Activated CD4-positive, alpha-beta T cell treated with anti-CD3 and anti-CD28 coated beads, Interleukin-2, Interleukin-4, amounts not matched to agents 100 ng/mL and 50 ng/mL, durations not matched to agents 16 hours and 8 hours (primary cell): ENCODE results near the gene CD276.
"Not testable (repeated sequence)": the region's sequence is repeated elsewhere in the genome, so short reads cannot be mapped to it uniquely, and the experiment has no call there.

Experiments used
- DNase-seq: peaks from one replicate; pipeline ENCODE4 v3.0.0-alpha.2; 2020; ENCODE audit warnings: low spot score

CD276 gene

DNA sequence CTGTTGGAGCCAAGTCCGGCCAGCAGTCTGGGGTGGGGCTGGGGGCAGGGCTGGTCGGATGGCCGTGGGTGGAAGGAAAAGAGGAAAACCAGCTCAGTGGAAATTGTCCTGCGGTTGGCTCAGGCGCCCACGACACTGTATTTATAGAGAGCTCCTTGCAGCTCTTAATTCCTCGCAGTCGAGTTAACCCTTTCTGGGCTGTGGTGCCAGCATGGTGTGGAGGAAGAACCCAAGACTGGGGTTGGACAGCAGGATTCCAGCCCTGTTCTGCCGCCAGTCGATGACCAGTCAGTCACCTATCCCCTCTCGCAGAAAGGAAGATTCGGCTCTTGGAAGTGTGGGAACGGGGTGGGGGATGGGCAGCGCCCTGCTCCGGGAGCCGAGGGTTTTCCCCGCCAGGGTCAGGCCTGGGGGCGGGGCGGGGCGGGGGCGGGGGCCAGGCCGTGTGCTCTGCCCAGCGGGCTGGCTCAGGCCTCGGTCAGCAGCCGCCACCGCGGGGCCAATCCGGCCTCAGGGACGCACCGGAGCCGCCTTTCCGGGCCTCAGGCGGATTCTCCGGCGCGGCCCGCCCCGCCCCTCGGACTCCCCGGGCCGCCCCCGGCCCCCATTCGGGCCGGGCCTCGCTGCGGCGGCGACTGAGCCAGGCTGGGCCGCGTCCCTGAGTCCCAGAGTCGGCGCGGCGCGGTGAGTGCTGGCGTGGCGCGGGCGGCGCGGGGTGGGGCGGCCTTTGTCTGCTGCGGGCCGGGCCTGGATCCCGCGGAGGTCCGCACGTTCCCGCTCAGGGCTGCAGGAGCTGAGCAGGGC, at the start of gene CD276:
TSS of gene CD276 (plus strand) at position 607 of the 804 bp plus-strand sequence. CDS start 15,257 bp downstream, outside the sequence.
- DNase-seq, result no peak

DNA sequence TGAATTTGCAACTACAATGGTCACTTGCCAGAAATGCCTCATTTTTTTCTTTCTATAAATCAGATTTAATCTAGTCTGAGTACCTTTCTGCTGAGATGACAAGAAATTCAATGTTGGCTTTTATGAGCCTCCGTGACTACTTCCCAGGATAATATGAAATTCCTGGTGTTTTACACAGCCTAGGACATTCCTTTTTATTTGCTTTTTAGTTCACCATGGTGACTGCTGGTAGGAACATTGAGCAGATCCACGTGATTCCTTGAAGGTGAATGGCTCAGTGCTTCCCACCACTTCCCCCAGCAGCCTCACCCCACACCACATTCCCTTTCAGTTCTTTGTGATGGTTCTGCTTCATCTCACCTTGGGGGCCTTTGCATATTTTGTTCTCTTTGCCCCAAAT, 46.7 kb upstream of the CD276 start:
- no peak for DNase-seq

GRCh38 chr15:73639464-73639863, 44.7 kb upstream of the CD276 start:
- DNase-seq, result not testable (repeated sequence)

DNA sequence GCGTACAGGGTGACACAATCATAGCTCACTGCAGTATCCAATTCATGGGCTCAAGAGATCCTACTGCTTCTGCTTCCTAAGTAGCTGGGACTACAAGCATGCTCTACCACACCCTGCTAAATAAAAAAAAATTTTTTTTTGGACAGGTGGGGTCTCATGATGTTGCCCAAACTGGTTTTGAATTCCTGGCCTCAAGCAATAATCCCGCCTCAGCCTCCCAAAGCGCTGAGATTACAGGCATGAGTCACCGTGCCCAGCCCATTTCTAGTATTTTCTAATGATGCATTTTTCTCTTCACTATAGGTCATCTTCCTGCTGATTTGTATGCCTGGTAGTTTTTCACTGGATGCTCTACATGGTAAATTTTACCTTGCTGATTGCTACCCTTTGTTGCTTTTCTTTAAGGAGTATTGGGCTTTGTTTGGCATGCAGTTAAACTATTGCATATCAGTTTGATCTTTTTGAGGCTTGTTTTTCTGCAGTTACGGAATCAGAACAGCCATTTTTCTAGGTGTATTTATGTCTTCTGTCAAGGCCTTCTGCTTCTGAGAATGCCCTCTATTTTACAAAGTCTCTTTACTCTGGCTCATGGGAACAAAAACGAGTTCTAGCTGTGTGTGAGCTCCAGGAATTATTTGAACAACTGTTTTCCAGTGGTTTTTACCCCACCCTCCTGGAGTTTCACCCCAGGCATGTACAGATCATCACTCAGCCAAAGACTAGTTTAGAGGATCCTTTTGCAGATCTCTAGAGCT, 36.7 kb upstream of the CD276 start:
- no peak for DNase-seq

DNA sequence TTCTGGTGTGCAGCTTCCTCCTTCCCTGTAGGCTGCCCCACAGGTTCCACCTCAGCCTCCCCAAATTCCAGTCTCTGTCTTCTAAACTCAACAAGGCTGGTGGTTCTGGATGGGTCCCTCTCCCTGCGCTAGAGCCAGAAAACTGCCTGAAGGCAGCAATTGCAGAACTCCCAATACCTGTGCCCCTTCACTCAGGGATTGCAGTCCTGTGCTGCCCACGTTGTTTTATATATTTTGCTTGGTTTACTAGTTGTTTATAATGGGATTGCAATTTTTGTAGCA, 36.2 kb upstream of the CD276 start:
- no peak for DNase-seq

DNA sequence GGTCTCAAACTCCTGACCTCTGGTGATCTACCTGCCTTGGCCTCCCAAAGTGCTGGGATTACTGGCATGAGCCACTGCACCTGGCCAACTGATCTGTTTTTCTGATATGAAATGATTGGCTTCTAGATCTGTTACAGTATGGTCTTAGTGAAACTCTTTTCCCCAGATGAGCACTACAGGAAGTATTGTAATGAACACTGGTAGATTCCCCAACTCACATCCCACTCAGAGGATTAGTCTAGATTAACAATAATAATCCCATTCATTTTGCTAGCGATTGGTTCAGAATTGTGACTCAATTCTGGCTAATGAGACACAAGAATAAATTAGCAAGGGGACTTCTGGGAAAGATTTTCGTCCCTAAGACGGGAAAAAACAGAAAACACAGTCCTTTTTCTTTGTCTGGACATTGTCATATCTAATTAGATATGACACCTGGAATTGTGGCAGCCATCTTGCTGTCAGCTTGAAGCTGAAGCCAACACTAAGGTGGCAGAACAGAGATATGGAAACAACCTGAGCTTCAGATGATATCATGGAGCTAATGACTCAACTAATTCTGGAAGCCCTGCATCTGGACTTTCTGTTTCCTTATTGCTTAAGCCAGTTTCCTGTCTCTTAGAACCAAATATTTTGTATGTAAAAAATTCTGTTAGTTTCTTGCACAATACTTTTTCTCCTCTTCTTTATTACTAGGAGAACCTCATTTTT, 33.6 kb upstream of the CD276 start:
- DNase-seq, result peak; percentile 50

GRCh38 chr15:73654659-73655058, 29.5 kb upstream of the CD276 start:
- DNase-seq, result no peak

DNA sequence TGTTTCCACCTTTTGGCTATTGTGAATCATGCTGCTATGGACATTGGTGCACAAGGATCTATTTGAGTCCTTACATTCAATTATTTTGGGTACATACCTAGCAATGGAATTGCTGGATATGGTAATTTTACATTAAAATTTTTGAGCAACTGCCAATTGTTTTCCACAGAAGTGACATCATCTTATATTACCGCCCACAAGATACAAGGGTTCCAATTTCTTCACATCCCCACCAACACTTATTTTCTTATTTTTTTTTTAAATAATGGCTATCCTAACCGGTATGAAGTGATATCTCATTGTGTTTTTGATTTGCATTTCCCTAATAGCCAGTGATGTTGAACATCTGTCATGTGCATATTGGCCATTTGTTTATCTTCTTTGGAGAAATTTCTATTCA, 28.5 kb upstream of the CD276 start:
- DNase-seq, result no peak

GRCh38 chr15:73658645-73659044, 25.5 kb upstream of the CD276 start:
- no peak for DNase-seq

DNA sequence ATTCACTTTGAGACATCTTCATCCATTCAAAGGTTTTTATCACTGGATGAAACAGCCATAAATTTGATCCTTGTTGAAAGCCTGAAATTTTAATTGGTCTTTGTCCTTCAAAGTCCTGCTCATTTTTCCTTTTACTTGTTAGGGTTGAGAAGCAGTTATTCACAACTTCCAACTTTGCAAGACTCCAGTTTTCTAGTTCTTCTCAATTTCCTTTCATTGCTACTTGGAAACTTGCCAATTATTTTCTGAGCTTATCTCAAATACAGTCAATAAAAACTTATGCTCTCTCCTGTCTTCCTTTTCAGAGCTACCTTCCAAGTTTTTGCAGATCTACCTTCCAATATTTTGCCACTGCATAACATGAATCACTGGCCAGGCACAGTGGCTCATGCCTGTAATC, 23.7 kb upstream of the CD276 start:
- DNase-seq, result no peak

- DNase-seq, result no peak
These were observed 9.6 kb upstream of the CD276 start for GRCh38 chr15:73674587-73674986.

- peak; percentile 51 for DNase-seq
These were observed 7.0 kb upstream of the CD276 start for GRCh38 chr15:73677146-73677607.

DNA sequence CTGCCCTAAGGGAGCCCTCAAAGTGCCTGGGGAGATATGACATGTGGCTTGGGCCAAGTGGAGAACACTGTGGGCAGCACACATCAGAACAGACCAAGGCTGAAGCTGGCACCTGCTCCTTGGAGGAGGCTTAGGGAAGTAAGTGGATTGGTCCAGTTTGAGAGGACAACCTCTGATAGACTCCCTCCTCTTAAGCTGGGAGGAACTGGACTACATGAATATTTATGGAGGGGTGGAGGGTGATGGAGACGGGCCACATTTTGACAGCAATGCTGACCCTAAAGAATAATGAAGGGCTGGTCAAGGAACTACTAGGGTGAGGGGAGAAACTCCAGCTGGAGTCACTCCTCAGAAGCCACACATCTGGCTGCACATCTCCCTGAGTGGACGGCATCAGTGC, 6.5 kb upstream of the CD276 start:
- DNase-seq, result no peak

- DNase-seq, result no peak
These were observed 5.7 kb upstream of the CD276 start for GRCh38 chr15:73678498-73678897.

GRCh38 chr15:73679180-73679579, 5.0 kb upstream of the CD276 start:
- DNase-seq, result no peak

- DNase-seq, result no peak
These were observed 4.2 kb upstream of the CD276 start for GRCh38 chr15:73679964-73680363.

- peak; percentile 18 for DNase-seq
These were observed 3.6 kb upstream of the CD276 start for GRCh38 chr15:73680549-73680948.

DNA sequence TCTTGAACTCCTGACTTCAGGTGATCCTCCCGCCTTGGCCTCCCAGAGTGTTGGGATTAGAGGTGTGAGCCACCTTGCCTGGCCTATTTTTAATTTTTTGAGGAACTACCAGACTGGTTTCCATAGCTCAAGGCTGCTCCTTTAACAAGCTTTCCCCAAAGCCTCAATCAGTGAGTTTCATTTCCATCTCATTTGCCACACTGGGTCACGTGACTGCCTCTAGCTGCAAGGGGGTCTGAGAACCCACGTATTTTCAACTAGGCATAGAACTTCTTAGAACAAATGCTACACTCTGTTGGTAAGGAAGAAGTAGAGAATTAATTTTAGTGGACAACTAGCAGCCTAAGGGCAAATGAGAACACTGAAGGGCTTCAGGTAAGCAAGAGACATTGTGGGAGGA, 3.1 kb upstream of the CD276 start:
- no peak for DNase-seq

DNA sequence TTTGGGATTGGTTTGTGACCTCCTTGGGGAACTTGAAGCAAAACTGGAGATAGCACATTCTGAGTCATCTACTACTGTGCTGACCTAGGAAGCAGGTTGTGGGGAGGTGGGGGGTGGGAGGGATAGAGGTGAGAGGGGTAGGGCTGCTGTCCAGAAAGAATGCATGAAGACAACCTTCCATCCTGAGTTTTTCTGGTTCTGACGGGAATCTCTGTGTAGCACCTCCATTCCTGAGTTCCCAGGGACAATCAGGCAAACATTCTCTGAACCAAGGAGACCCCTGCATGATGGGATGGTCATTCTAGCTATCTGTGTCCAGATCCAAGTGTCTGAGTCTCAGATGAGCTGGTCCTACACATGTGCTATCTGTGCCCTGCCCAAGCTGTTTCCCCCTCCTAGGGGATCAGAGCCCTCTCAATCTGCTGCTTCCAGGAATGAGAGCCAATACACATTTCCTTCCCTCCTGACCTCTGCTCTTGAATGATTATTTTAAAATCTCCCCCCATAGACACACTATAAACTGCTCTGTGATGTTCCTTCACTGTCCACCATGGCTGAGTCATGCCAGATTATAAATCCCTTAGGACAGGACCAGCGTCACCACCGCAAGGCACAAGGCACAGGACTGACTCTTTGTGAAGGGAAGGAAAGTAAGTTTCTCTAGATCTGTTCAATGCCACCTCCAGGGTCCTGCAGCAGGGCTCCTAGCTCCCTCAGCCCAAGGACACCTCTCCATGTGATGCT, 2.2 kb upstream of the CD276 start:
- no peak for DNase-seq

- no peak for DNase-seq
These were observed 1.5 kb upstream of the CD276 start for GRCh38 chr15:73682600-73683090.

DNA sequence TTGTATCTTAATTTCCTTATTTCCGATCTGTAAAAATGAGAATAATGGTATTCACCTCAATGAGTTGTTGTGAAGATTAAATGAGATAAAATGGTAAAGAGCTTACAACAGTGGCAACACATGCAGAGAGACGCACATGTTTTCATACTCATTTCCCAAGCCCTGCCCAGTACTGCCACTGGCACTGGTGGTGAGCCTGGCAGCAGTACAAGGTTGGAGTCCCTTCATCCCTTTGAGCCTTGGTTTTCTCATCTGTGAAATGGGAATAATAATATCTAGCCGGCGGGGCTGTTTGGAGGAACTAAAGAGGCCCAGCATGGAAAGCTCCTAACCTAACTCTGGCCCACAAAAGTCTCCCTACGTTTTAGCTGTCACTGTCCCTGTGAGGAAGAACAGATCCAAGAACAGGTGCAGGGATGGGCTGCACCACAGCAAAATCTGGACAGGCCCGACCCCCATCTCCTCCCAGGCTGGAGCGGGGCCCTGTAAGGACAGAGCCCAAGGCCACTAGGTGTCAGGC, 866 bp upstream of the CD276 start:
- no peak for DNase-seq
